Astrocyte of the cerebellum (primary cell): ENCODE data around the gene MS4A14.
A peak's percentile ranks its signal among the peaks of the same experiment; 100 is the strongest.
"Not testable (repeated sequence)": the region's sequence is repeated elsewhere in the genome, so short reads cannot be mapped to it uniquely, and the experiment has no call there.

Experiments used
- DNase-seq: peaks from one replicate; pipeline ENCODE4 v3.0.0-alpha.2; 2011; ENCODE audit warnings: low read depth
- H3K4me3 ChIP-seq: 2 replicates; pipeline ENCODE4 v1.5.1; 2011; ENCODE audit warnings: mild to moderate bottlenecking, low read depth, low read length, moderate library complexity
- in situ Hi-C: cut with HindIII; loops from 2 replicates; pipeline ENCODE4 v1.10.0; 2017; ENCODE audit warnings: low sequenced_read_pairs
- TF ChIP-seq, protein P1 (sequence below): IDR thresholded peaks from 2 replicates; pipeline ENCODE4 v1.5.1; 2012; ENCODE audit warnings: low read length, low read depth, moderate library complexity, mild to moderate bottlenecking; ENCODE audit errors: missing control alignments

Gene MS4A14

DNA sequence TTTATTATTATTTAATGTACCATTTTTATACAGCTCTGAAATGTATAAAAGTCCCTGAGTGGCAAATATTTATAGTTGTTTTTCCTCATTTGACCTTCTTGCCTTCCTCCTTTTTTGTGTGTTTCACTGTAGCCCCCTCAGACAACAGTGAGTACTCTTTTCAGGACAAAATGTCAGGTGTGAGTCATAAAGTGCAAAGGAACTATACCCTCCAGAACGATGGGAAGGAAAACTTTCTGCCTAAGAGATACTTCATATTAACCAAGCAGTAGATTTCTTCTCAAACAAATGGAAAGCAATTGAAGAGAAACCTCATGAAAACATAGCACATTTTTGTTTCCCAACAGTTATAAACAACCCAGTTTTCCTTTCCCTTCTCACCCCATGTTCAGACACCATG, 34.0 kb upstream of the MS4A14 start:
- H3K4me3 ChIP-seq, result no peak overlapping the region
- TF ChIP-seq, protein P1, sequence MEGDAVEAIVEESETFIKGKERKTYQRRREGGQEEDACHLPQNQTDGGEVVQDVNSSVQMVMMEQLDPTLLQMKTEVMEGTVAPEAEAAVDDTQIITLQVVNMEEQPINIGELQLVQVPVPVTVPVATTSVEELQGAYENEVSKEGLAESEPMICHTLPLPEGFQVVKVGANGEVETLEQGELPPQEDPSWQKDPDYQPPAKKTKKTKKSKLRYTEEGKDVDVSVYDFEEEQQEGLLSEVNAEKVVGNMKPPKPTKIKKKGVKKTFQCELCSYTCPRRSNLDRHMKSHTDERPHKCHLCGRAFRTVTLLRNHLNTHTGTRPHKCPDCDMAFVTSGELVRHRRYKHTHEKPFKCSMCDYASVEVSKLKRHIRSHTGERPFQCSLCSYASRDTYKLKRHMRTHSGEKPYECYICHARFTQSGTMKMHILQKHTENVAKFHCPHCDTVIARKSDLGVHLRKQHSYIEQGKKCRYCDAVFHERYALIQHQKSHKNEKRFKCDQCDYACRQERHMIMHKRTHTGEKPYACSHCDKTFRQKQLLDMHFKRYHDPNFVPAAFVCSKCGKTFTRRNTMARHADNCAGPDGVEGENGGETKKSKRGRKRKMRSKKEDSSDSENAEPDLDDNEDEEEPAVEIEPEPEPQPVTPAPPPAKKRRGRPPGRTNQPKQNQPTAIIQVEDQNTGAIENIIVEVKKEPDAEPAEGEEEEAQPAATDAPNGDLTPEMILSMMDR, result no peak
- in situ Hi-C loops, result no loop called here
- DNase-seq, result no peak

DNA sequence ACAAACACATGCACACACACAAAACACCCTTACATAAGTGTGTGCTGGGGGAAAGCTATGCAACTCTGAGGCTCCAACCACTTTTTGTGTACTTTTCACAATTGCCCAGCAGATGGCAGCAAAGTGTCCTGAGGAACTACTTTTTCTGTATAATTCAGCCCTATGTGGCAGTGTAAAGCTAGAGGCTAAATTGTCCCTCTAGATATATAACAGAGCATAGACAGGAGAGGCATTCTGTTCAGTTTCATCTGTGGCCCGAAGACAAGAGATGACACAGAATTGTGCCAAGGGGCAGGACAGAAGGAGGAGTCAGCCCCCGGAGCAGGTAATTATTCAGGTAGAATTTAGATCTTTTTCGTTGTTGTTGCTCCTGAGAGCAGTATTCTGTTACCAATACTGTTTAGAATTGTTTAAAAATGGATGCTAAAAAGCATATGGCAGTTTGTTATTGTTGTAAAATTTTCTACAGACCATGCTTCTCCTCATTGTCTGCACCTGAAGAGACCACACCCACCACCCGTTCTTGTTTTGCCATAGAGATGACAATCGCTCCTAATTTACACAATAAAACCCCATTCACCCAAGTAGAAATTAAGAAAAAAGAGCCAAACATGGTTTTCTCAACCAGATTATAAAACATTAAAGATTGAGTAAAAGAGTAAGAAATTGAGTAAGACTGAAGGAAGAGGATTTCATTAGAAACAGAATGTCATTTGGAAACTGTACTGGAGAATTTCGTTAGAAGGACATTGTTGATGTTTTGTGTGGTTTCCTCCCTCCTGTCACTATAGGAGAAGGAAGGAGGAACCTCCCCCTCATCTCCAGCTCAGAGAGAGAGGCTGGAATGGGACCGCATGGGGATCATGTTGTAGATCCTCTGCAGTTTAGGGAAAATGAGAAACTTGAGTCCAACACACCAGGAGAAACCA, 32.5 kb upstream of the MS4A14 start:
- no peak overlapping the region for H3K4me3 ChIP-seq
- TF ChIP-seq, protein P1, result peak; percentile 75
- DNase-seq, result peak; percentile 31
- in situ Hi-C loops, result no loop called here

DNA sequence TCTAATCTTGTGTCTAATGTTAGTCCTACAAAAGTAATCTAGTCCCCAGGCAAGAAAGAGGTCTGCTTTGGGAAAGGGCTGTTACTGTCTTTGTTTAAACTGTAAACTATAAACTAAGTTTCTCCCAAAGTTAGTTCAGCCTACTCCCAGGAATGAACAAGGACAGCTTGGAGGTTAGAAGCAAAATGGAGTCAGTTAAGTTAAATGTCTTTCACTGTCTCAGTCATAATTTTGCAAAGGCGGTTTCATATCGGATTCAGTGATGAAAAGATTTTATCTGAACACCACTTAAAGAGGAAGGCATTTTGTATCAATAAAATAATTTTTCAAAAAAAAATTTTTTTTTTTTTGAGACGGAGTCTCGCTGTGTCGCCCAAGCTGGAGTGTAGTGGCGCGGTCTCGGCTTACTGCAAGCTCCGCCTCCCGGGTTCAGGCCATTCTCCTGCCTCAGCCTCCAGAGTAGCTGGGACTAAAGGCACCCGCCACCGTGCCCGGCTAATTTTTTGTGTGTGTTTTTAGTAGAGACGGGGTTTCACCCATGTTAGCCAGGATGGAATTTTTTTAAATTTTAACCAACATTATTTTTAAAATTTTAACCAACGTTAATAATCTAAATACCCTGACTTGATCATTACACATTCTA, 29.9 kb upstream of the MS4A14 start:
- in situ Hi-C loops, H3K4me3 ChIP-seq, DNase-seq: not testable (repeated sequence)

DNA sequence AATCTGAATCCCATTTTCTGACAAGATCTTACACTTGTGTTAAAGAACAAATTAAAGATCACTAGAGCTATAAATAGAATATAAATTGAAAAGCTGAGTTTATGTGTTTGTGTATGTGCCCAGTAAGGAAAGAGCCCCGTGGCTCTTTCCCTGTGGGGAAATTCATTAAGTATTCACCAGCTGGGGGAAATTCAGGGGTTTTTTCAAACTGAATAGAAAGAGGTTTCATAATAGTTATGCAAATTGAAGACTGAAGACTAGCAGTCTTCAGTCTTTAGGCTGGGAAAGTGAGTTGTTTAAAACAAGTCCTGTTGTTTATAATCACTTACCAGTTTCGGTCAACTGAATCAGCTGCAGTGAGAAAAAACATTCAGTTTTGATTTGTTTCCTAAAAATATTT, 29.2 kb upstream of the MS4A14 start:
- TF ChIP-seq, protein P1, result no peak
- DNase-seq, result no peak
- no peak overlapping the region for H3K4me3 ChIP-seq
- in situ Hi-C loops, result no loop called here

DNA sequence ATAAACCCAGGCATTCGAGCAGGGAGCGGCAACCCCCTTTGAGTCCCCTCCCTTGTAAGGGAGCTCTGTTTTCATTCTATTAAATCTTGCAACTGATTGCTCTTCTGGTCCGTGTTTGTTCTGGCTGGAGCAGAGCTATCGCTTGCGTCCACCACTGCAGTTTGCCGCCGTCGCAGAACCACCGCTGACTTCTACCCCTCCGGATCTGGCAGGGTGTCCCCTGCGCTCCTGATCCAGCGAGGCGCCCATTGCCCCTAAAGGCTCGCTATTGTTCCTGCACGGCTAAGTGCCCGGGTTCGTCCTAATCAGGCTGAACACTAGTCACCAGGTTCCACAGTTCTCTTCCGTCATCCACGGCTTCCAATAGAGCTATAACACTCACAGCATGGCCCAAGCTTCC, 28.4 kb upstream of the MS4A14 start:
- TF ChIP-seq, protein P1, result no peak
- in situ Hi-C loops, result no loop called here
- no peak for DNase-seq
- H3K4me3 ChIP-seq, result no peak overlapping the region

DNA sequence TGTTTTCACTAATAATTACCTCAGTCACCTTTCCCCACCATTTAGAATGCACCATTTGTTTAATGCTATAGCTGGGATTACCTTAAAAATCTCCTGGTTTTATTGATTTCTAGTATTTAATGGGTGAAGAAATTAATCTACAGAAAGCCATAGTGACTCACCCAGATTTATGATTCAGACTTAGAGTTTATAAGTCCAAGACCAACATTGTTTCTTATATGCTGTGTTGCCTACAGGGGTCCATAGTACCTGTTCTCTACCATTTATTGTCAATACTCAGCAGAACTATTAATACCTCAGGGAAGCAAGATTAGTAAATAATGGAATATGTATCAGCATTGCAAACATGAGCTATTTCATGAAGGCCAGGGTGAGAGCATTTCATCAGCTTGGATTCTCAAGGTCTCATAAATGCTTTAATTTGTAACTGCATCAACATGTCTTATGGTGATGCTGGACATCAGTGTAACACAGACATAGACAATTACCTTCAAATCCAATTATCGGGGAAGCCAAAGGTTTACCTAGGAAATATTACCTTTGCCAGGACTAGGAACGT, 25.9 kb upstream of the MS4A14 start:
- TF ChIP-seq, protein P1, result no peak
- in situ Hi-C loops, result no loop called here
- DNase-seq, result no peak
- H3K4me3 ChIP-seq, result no peak overlapping the region
